ENCODE data around the gene ARHGAP26.

Gene ARHGAP26

GRCh38 chr5:142769793-142770649 is at the start of gene ARHGAP26:
Gene ARHGAP26, plus strand, starts transcription at chr5:142770377. Its CDS starts 385 bp downstream, at chr5:142770762.
- DNase-seq (ENCODE audit: low read depth) = peak; percentile 78

DNA sequence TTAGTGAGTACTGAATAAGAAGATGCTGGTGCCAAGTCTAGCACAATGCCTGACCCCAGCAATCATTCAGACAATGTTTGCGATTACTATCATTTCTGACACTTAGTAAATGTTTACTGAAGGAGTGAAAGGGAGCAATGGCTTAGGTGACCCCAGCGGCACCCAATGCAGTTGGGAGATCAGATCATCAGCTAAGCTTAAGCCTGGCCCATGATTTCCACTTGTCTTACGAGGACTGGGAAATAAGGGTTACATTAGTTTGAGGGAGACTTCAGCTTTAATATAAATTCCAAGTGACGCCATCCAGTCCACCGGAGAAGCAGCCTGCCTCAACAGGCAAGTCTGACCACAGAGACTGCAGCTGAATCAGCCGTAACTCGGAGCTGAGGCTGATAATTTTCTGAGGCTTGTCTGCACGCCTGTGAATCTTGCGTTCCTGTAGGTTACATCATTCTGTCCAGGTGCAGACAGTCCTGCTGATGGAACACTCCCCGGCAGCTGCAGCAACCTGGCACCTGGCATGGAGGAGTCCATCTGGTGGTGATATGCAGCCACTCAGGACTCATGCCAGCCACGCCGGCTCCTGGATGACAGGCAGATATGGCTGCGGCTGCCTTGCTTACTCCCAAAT is 49.4 kb upstream of the ARHGAP26 start:
- DNase-seq (ENCODE audit: low read depth) = no peak

- DNase-seq (ENCODE audit: low read depth) = no peak
These were observed 48.0 kb upstream of the ARHGAP26 start for GRCh38 chr5:142722146-142722545.

DNA sequence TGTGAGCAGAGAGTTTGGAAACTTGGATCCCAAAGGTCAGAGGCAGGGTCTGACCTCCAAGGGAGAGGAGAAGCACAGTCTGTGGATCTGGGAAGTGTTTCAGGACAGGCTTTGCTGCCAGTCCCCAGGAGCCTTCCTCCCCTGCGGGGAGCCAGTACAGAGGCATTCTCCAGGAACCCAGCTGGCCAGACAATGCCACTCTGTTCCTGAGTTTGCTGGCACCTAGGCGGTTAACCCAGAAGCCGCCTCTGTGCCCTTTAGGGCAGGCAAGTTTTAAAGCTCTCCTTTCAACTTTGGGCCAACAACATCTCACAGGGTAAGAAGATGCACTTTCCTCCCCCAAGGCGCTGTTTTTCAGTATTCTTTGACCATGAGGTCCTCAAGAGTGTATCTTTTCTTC is 47.3 kb upstream of the ARHGAP26 start:
- no peak for DNase-seq (ENCODE audit: low read depth)

DNA sequence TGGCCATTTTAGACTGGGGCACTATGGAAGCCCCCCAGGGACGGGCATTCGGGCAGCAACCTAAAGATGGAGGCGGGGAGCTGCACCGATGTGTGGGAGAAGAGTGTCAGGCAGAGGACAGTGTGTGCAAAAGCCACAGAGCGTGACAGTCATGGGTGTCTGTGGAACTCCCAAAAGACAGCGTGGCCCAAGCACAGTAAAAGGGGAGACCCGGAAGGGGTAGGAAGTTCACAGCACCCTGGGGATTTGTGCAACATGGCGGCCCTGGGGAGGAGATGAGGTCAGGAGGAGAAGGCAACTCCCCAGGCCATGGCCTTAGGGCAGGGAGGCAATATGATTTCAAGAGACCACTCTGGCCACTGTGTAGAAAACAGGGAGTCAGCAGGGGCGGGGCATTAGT is 45.4 kb upstream of the ARHGAP26 start:
- no peak for DNase-seq (ENCODE audit: low read depth)

DNA sequence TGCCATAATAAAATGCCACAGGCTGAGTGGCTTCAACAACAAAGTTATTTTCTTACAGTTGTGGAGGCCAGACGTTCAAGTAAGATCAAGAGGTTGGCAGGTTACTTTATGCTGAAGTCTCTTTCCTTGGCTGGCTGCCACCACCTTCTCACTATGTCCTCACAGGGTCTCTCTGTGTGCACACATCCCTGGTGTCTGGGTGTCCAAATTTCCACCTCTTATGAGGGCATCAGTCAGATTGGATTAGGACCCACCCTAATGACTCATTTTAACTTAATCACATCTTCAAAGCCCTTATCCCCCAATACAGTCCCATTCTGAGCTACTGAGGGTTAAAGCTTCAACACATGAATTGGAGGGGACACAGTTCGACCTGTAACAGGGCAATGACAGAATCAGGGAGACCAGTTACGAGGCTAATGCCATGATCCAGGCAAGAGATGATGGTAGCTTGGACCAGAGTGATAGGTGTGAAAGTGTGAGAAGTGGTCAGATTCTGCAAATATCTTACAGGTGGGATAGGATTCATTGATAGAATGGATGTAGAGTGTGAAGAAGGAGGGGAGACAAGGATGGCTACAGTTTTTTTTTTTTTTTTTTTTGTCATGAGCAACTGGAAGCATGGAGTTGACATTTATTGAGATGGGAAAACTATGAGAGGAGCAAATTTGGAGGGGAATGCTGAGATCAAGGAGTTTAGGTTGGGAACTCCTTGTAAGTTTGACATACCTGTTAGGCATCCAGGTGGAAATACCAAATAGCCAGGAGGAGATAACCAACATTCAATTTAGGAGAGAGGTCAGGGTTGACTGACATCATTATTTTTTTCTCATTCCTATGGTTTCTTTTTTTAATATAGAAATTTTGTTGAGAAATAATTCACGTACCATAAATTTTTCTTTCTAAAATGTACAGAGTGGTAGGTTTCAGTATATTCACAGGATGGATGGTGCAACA is 44.7 kb upstream of the ARHGAP26 start:
- no peak for DNase-seq (ENCODE audit: low read depth)

DNA sequence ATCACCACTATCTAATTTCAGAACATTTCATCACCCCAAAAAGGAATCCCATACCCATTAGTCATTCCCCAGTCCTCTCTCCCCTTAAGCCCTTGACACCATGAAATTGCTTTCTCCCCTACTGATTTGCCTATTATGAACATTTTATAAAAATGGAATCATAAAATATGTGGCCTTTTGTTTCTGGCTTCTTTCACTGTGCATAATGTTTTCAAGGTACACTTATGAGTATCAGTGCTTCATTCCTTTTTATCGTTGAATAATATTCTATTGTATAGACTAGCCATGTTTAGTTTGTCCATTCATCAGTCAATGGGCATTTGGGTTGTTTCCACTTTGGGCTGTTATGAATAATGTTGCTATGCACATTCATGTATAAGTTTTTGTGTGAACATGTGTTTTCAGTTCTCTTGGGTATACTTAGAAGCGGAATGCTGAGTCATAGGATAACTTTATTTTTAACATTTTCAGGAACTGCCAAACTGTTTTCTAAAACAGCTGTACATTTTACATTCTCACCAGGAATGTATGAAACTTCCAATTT is 43.9 kb upstream of the ARHGAP26 start:
- DNase-seq (ENCODE audit: low read depth) = no peak

- no peak for DNase-seq (ENCODE audit: low read depth)
These were observed 42.5 kb upstream of the ARHGAP26 start for GRCh38 chr5:142727735-142728047.

DNA sequence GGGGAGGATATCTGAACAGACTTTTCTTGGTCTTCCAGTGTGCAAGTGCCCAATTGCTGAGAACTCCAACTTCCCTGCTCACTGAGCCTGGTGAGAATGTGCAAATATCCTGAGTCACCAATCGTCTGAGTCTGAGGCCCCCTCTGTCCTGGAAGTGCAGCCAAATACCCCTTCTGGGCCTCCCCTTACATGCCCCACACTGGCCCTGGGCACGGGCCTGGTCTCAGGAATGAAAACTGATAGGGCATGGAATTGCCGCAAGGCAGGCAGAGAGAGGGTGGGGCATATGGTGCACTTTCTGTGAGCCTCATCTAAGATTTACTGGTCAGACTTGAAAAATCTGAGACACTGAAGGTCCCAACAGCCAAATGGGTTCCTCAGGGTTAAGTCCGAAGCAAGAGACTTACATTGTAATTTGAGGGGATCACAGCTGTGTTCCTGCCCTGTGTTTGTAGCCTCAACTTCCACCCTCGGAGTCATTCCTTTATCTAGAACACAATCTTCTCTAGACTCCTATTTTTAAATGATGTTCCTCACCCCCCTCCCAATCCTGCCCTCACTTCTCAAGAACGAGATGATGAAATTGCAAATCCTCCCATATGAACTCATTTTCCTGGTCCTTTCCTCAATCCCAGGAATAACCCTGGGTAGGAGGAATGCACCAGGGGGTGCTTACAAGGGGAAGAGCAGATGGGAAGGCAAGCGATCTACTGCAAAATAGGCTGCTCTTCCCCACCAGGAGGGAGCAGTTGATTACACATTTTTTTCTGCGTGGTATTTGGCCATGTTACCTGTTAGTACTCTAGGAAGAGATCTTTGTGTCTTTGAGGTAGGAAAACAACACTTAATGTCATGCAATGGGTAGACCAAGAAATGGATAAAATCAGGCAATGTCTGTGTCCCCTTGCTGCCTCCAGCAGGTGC is 34.6 kb upstream of the ARHGAP26 start:
- no peak for DNase-seq (ENCODE audit: low read depth)

DNA sequence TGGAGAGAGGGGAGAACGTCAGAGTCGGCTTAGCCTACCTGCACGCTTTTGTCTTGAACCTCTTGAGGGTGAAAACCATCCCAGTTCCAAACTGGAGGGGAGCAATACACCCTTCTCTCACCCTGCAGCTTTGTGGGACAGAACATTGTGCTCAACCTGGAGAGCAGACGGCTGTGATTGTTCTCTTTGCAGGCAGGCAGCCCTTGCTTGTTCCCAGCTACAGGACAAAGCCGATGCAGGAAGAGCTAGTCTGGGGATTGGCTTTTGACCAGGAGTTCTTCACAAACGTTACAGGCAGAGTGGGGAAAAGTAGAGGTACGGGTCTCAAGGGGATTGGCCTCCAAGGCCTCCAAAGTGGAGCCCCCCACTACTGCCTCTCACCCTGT is 33.9 kb upstream of the ARHGAP26 start:
- no peak for DNase-seq (ENCODE audit: low read depth)

DNA sequence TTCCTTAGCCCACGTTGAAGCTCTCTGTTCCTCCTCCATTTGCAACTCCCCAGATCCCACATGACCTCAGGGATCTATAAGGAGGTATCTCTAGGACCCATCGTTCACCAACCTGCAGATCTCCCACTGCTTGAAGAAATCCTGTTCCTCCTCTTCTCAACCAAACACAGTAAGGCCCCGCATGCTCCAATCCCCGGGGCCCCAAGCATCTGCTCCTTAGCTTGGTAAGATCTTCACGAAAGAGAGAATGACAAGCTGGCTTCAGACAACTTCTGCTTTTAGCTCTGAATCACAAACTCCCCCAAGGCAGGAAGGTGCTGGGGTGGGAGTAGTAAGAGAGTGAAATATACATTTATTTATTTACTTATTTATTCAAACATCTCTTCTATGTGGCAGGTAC is 33.0 kb upstream of the ARHGAP26 start:
- DNase-seq (ENCODE audit: low read depth) = no peak

DNA sequence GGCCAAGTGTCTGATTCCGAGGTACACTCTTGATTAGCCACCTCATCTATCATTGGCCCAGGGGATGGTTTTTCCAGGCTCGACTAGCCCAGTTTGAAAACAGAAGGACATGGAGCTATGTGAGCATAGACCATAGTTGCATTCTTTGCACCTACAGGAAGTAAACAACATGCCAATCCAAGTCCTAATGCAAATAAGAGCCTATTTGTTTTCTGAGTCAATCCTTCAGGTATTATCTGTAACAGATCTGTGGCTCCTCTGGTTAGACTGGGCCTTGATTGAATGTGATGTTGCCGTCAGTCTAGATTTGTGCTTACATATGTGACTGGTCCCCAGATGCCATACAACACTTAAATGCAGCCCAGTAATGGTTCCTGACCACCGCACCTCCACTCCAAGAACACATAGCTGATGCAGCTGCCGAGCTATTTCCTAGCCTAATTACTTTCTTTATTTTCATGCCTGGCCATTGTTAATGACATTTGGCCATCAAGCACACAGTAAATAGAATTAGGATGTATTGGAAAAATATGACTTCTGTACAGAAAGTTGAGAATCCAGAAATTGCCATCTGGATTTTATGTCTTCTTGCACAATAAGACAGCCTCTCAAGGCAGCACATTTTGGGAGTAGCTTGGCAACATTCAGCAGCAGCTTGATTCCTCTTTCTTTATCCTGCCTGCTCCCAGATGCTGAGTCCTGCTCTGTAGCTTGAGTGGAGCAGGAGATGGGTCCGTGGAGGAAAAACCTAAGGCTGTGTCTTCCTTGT is 29.5 kb upstream of the ARHGAP26 start:
- no peak for DNase-seq (ENCODE audit: low read depth)

DNA sequence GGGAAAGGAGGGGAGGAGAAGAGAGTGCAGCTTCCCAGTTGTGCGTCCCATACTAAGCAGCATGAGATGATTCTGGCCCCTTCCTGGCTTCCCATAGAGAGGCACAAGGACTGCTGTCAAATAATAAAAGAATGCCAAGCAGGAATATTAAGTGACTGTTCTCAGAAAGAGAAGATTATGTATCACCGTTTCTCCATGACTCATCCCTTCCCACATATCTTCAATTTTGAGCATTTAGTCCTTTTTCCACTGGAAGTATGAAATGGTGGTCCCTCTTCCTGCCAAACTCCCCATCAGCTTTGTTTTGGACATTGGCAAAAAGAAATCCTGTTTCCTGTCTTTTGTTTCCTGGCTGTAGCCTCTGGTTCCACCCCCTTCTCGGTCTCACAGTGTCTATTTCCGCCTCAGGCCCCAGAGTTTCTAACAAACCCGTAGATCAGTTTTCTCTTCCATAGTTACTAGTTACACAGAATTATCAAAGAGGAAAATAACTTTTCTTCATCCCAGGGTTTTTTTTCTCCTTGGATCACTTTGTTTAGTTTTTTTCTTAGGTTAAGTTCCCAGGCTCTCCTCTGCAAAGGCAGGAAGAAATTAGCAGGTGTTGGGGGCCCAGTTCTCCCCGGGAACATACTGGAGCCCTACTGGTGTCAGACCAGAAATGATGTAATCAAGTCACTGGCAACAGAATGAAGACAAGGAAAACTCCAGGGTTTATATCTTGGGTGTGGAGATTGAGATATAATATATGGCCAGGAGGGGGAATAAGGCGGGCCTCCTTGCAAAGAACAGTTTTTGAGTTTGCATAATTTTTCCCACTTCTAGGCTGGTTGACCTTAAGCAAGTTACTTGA is 26.4 kb upstream of the ARHGAP26 start:
- no peak for DNase-seq (ENCODE audit: low read depth)

- no peak for DNase-seq (ENCODE audit: low read depth)
These were observed 24.9 kb upstream of the ARHGAP26 start for GRCh38 chr5:142745268-142745667.

DNA sequence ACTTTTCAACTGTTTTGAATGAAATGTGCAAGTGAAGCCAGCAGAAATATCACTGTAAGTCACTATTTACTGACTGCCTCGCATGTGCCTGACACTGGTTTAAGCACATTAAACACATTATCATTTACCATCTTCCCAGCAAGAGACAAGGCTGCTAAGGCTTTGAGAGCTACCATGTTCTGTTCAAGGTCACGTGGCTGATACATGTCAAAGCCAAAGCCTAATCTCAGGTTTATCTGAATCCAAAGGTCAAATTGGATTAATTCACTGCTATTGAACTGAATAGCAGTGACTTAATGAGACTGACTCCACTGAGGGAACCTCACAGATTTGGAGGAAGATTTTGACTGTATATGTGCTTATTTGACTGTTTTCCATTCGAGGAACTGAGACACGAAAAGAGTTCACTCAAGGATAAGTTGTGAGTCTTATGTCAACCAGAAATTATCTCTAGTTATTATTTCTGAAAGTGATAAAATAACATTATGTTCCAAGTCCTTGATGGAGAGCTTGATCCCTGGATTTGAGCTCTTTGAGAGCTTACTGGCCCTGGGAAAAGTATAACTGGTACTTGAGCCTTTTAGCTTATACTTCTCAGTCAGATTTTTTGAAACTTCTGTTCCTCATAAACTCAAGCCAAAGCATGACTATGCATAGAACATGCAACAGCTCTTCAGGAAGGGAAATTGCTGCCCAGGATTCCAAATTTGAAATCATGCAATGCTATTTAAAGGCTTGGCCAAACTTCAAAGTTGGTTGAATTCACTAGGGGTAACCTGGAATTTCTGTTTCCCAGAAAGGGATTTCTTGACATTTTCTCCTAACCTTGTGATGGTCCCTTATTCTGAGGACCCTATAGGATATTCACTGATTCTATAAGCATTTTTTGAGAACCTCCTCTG is 23.4 kb upstream of the ARHGAP26 start:
- DNase-seq (ENCODE audit: low read depth) = no peak

- no peak for DNase-seq (ENCODE audit: low read depth)
These were observed 22.0 kb upstream of the ARHGAP26 start for GRCh38 chr5:142748132-142748531.

DNA sequence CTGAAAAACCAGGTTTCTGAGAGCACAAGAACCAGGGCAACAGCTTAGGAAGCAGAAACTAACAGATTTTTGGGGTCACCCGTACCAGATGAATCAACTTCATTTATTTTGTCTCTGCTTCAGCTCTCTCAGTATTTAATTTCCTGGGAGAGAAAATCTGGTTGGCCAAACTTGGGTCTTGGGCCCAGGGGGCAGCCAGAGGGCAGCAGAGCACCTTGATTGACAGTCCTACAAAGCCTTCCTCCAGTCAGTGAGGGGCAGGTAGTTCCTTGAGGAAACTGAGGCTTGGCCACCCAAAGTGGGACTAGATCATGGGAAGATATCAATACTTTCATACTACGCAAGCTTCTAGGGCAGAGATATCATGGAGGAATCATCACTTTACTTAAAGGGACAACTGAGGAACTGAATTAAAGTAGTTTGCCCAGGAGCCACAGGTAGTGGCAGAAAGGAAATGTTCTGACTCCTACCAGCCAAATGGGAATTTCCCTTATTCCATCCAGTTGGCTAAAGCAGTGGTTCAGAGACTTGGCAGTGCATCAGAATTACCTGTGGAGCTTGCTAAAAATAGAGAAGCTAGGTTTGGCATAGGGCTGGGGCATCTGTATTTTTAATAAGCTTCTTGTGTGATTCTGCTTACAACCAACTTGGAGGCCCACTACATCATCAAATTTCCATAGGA is 21.5 kb upstream of the ARHGAP26 start:
- DNase-seq (ENCODE audit: low read depth) = peak; percentile 10

- no peak for DNase-seq (ENCODE audit: low read depth)
These were observed 20.9 kb upstream of the ARHGAP26 start for GRCh38 chr5:142749321-142749720.
